Measurements from ENCODE around the gene ZFR.
"Not testable (repeated sequence)": the region's sequence is repeated elsewhere in the genome, so short reads cannot be mapped to it uniquely, and the experiment has no call there.

The ZFR gene

DNA sequence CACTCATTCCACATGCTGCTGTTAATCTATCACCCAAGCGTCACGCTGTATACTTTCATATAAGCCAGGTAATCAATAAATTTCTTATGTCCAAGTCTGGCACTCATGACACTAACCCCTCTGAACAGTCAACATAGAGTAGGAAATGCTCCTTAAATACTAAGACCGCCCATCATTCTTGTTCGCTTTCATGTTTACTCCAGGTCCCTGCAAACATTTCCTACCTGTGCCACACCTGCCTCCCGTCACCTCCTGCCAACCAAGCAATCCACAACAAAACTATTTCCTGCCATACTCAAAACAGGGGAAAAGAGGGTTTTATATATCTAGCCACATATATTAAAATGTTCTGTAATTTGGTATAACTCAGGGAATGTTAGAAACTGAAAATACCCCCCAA, 39.0 kb downstream of the ZFR start:
- no peak for DNase-seq

DNA sequence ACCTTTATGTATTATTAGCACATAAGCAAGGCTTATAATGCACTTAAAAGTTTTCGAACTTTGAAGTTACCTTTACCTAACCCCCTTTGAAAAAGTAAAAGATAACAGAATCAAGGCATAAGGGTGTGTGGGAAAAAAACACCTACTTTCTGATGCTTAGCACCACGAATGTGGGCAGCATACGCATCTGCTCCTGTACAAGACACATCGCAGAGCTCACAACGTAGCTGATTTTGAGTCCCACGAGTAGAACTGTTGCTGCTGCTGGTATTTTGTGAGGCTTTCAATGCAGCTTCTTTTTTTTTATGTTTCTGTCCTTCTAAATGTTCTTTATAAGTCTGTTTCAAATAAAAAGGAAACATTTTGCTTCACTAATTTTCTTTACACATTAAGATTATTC, 40.8 kb downstream of the ZFR start:
- no peak for DNase-seq

DNA sequence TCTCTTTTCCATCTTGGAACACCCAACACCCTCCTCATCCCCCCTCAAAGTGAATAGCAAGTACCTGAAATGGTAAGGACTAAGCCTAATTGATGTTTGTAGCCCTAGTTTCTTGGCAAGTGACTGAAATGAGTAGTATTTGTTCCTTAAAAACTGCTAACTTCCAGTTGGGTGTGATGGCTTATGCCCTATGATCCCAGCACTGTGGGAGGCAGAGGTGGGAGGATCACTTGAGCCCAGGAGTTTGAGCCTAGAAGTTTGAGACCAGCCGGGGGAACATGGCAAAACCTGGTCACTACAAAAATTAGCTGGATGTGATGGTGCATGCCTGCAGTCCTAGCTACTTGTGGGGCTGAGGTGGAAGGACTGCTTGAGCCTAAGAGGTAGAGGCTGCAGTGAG, 44.1 kb downstream of the ZFR start:
- no peak for DNase-seq

- DNase-seq: not testable (repeated sequence)
Observed at GRCh38 chr5:32398754-32399153, 45.8 kb downstream of the ZFR start.

- no peak for DNase-seq
Observed at GRCh38 chr5:32394981-32395380, 49.6 kb downstream of the ZFR start.

DNA sequence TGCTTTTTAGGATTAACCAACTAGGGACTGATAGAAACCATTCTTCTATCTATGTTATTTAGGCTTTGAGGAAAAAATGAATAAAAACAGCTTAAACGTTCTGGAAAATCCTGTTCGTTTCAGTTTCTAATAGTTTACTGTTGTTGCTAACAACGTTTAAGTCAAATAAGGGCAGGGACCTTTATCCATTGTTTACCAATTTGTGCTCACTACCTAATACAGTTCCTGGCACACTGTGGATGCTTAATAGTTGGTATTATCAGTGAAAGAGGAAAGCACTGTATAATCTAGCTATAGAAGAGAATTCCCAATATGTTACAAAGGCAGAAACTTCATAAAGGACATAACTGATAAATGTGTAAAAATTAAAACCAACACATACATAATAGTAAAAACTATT, 52.5 kb downstream of the ZFR start:
- DNase-seq: no peak

DNA sequence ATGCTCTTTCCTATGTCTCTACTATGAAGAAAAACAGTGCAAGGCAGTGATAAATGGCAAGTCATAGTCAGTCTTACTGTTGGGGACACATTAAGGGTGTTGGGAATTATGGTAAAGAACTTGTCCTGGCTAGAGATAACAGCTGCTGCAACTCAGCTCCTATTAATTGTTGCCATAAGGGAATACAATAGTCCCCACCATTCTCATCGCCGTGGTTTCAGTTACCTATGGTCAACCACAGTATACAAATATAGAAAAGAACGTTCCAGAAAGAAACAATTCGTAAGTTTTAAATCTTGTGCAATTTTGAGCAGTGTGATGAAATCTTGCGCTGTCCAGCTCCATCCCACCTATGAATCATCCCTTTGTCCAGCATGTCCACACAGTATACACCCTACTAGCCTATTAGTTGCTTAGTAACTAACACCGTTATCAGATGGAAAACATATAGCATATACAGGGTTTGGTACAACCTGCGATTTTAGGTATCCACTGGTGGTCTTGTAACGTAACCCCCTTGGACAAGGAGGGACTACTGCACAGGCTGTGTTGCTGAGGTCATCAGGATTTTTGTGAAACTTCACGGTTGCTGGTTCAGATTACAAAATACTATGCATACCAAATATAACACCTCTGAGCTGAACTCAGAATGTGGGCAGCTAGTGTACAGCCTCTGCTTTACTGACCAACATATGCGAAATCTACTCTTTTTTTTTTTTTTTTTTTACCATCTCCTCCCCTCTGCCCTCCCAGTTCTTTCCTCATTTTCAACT, 53.5 kb downstream of the ZFR start:
- no peak for DNase-seq

- no peak for DNase-seq
Observed at GRCh38 chr5:32388432-32389129, 56.0 kb downstream of the ZFR start.

- DNase-seq: no peak
Observed at GRCh38 chr5:32387841-32388240, 56.7 kb downstream of the ZFR start.

DNA sequence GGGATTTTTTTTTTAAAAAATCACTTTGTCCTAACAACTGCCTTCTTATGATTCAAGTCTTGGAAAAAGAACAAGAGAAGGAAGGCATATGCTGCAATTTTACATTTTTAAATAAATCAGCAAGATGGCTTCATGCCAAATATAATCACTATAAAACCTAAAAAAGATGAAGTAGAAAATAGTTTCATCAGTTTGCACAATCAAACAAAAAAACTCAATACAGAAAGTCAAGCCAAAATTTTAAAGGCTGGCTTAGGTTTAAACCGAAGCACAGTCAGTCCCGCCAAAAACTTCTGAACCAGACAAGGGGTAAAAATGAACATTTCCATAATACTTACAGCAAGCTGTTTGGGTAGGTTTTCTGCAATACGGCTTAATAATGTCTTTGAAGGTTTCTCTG, 57.3 kb downstream of the ZFR start:
- DNase-seq: no peak

DNA sequence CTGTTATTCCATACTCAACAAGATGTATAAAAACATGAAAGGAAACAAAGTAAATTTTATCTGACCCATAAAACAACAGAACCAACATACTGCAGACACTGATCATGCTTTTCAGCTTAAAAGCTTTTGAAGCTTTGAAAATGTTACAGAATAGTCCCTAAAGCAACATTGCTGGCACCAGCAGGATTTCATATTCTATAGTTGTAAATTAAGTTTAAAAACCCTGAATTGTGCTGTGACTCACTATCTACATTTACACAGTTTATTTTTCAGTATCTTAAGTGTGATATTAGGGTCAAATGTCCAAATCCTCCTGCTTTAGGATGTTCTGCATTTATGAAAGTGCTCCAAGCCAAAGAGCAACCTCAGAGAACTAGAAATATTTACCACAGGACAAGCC, 59.9 kb downstream of the ZFR start:
- DNase-seq: no peak

GRCh38 chr5:32383586-32383985, 61.0 kb downstream of the ZFR start:
- DNase-seq: no peak

DNA sequence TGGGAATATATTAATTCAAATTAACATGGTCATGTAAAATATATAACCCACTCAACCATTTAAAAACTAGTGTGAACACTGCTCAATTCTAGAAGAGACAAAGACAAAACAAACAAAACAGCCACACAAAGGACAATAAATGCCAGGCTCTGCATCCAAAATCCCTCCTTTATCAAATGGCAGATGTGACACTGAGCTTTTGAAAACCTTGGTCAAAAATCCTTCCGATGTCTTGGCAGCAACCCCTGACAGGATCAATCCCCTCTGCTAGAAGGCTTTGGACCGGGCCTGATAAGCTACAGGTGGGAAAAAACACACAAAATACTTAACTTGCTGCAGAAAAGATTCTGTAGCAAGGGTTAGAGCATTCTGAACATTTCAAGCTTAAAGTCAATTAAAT, 61.5 kb downstream of the ZFR start:
- no peak for DNase-seq

- no peak for DNase-seq
Observed at GRCh38 chr5:32379421-32379820, 65.1 kb downstream of the ZFR start.

GRCh38 chr5:32378966-32379365, 65.6 kb downstream of the ZFR start:
- no peak for DNase-seq

- no peak for DNase-seq
Observed at GRCh38 chr5:32369542-32370155, 74.9 kb downstream of the ZFR start.

GRCh38 chr5:32369032-32369431, 75.5 kb downstream of the ZFR start:
- DNase-seq: no peak

DNA sequence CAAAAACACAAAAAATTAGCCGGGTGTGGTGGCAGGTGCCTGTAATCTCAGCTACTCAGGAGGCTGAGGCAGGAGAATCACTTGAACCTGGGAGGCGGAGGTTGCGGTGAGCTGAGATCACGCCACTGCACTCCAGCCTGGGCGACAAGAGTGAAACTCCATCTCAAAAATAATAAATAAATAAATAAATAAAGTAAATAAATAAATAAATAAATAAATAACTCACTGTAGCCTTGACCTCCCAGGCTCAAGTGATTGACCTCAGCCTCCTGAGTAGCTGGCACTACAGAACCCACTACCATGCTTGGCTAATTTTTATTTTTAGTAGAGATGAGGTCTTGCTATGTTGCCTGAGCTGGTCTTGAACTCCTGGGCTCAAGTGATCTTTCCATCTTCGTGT, 77.3 kb downstream of the ZFR start:
- not testable (repeated sequence) for DNase-seq

- no peak for DNase-seq
Observed at GRCh38 chr5:32365623-32366022, 78.9 kb downstream of the ZFR start.

DNA sequence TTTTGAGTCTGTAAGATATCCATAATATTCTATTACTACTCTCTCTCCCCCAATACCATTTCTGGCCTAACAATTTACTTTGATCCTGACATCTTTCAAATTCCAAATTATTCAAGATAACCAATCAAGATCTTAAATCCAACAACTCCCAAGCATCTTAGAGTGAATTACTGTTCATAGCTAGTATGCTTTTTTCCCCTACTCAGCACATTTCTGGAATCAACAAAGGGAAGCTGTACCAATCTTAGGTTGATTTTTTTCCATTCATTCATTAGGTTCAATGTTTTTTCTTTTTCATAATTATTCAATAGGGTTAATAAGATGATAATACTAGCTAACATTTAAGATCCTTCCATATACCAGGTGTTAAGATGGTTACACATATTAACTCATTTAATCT, 81.5 kb downstream of the ZFR start:
- DNase-seq: no peak

- no peak for DNase-seq
Observed at GRCh38 chr5:32362527-32362926, 82.0 kb downstream of the ZFR start.

DNA sequence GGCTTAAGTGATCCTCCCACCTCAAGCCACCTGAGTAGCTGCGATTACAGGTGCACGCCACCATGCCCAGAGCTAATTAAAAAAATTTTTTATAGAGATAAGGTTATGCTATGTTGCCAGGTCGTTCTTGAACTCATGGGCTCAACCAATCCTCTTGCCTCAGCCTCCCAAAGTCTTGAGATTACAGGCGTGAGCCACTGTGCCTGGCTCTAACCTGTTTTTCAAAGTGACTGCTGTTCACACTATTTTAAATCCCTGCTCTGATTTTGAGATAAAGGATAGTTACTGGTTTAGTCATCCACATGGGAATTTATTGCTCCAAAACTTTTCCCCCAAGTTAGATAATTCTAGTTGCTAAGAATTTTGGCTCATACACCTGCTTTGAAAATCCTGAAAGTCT, 83.6 kb downstream of the ZFR start:
- DNase-seq: no peak

DNA sequence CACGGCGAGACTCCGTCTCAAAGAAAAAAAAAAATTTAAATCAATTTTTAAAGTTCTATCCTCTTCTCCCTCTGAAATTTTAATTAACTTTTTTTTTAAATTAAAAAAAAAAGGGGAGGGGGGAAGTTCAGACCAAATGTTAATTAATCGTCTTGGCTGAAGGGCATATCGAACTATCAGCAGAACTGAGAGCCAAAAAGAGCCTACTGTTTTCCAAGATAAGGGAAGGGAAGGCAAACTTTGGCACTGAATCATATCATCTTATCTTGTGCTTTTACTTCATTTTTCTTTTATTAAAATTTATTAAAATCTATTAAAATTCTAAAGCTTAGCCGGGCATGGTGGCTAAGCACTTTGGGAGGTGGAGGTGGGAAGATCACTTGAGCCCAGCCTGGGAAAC, 85.9 kb downstream of the ZFR start:
- no peak for DNase-seq

- DNase-seq: no peak
Observed at GRCh38 chr5:32357658-32358057, 86.9 kb downstream of the ZFR start.

Measured in activated naive CD4-positive, alpha-beta T cell treated with Interleukin-2 at 50 U/mL for 16 hours (primary cell).